Mononuclear cell (primary cell): Measurements from ENCODE around the gene TBCB. TPM values are rescaled to one million over a fixed set of nuclear protein-coding genes. Genes with fewer than 3 reads are reported as not detected.
"Not testable (repeated sequence)": the region's sequence is repeated elsewhere in the genome, so short reads cannot be mapped to it uniquely, and the experiment has no call there.

Experiments used
- H3K27me3 ChIP-seq: 2 replicates; pipeline ENCODE4 v1.6.0; 2011; ENCODE audit warnings: low read length, control low read depth; ENCODE audit not compliant: insufficient read depth
- H3K4me1 ChIP-seq: 2 replicates; pipeline ENCODE4 v1.5.1; 2011; ENCODE audit warnings: mild to moderate bottlenecking, low read length, control low read depth; ENCODE audit not compliant: insufficient read depth
- H3K4me3 ChIP-seq: 2 replicates; pipeline ENCODE4 v1.5.1; 2011; ENCODE audit warnings: mild to moderate bottlenecking, low read length, moderate library complexity
- H3K9me3 ChIP-seq: 2 replicates; pipeline ENCODE4 v1.5.1; 2011; ENCODE audit warnings: low read depth, mild to moderate bottlenecking, control low read depth, low read length
- total RNA-seq: library from RNA; depleted of rRNA; stranded (reverse); fragments of >200 nt; gene quantifications from one replicate; pipeline ENCODE4 v1.2.3, GENCODE V29; 2012

Gene TBCB
- total RNA-seq, 1 donor, result 54.4 TPM

DNA sequence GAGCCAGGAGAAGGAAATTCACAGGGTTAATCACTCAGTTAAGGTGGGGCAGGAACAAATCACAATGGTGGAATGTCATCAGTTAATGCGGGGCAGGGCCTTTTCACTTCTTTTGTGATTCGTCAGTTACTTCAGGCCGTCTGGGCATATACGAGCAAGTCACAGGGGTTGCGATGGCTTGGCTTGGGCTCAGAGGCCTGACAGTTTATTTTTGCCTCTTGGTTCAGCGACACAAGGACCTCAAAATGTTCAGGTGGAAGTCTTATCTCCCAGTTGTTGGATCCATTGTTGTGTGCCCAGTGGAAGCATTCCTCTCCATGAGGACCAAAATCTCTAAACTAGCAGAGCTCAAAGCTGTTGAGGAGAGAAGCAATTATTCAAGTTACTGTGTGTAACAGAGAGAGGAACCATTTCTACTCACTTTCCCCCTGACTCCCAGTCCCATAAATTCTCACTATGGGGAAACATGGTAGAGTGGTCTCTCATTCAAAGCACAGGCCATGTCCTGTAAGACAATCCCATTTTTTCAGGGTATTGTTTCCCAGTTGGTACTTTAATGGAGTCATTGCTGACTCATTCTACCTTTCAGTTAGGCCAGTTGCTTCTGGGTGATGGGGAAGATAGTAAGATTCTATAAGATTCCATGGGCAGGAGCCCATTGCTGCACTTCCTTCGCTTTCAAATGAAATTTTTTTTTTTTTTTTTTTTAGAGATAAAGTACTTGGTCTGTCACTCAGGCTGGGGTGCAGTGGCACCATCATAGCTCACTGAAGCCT, 45.7 kb downstream of the TBCB start:
- Histone ChIP-seq H3K4me1 (no peaks in the 10 kb centered on the region), H3K27me3 (no peaks in the 10 kb centered on the region), H3K9me3 (no peaks in the 10 kb centered on the region), H3K4me3 (no peak overlapping the region)

DNA sequence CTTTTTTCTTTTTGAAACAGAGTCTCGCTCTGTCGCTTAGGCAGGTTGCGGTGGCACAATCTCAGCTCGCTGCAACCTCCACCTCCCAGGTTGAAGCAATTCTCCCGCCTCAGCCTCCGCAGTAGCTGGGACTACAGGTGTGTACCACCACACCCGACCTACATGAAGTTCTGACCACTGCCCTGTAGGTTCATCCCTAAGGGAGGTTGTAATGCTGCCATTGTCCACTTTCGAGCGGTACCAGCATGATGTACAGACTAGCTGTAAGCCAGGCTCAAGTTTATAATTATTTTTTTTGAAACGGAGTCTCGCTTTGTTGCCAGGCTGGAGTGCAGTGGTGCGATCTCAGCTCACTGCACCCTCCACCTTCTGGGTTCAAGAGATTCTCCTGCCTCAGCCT, 48.5 kb downstream of the TBCB start:
- Histone ChIP-seq H3K27me3 (no peaks in the 10 kb centered on the region), H3K4me1 (no peaks in the 10 kb centered on the region), H3K4me3 (no peak overlapping the region), H3K9me3 (no peaks in the 10 kb centered on the region)

DNA sequence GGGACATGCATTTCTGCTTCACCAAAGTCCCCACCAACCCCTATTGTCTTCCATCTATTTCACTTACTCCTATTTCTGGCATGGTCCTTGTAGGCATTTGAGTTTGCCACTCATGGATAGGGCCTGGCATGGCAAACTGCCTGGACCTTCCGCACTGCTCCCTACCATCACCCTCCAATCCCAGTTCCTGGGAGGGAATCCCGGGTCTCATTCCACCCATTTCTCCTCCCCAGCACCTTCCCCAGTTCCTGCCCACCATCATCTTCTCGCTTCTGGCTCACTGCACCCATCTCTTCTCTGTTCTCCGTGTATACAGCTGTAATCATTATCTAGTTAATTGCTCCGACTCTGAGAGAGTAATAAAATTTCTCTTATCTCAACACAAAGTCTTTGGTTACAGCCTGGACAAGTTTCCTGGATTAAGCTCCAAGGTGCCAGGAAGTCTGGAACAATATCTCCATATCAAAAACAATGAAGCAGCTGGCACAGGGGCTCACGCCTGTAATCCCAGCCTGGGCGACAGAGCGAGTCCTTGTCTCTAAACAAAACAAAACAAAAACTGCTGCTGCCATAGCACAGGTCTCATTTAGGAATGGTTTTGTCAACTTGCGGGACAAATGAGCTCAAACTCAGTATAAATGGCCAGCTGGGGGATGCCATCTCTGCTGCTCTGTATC, 54.0 kb downstream of the TBCB start:
- no peaks in the 10 kb centered on the region for H3K9me3 ChIP-seq
- H3K4me1 ChIP-seq, result peaks cover 4% of the 10 kb centered on the region
- no peaks in the 10 kb centered on the region for H3K27me3 ChIP-seq
- H3K4me3 ChIP-seq, result no peak overlapping the region

DNA sequence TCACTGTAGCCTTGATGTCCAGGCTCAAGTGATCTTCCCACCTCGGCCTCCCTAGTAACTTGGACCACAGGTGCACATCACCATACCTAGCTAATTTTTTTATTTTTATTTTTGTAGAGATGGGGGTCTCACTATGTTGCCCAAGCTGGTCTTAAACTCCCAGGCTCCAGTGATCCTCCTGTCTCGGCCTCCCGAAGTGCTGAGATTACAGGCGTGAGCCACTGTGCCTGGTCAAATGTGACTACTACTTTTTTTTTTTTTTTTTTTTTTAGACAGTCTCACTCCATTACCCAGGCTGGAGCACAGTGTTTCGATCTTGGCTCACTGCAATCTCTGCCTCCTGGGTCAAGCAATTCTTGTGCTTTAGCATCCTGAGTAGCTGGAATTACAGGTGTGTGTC, 57.6 kb downstream of the TBCB start:
- H3K4me3 ChIP-seq, result no peak overlapping the region
- H3K4me1 ChIP-seq, result peaks cover 4% of the 10 kb centered on the region
- no peaks in the 10 kb centered on the region for H3K9me3 ChIP-seq
- no peaks in the 10 kb centered on the region for H3K27me3 ChIP-seq

DNA sequence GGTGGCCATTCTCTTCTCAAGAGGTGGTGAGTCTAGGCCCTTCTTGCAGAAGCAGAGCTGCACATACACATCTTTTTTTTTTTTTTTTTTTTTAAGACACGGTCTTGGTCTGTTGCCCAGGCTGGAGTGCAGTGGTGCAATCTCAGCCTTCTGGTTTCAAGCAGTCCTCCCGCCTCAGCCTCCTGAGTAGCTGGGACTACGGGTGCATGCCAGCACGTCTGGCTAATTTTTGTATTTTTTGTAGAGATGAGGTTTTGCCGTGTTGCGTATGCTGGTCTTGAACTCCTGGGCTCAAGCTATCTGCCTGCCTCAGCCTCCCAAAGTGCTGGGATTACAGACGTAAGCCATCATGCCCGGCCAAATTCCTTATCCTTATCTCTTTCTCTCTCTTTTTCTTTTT, 58.6 kb downstream of the TBCB start:
- not testable (repeated sequence) for H3K9me3 ChIP-seq, H3K4me1 ChIP-seq, H3K4me3 ChIP-seq, H3K27me3 ChIP-seq

Other genes with a start within 250 kb of the TBCB start
- gene APLP1, start 246.9 kb upstream of the TBCB start, total RNA-seq, result not detected
- 128 TPM for gene NFKBID, start 214.9 kb upstream of the TBCB start, total RNA-seq
- 58.1 TPM for gene HCST, start 212.9 kb upstream of the TBCB start, total RNA-seq
- 286 TPM for gene TYROBP, start 207.2 kb upstream of the TBCB start, total RNA-seq
- 1.3 TPM for gene LRFN3, start 179.1 kb upstream of the TBCB start, total RNA-seq
- 8.3 TPM for gene SDHAF1, start 120.3 kb upstream of the TBCB start, total RNA-seq
- 0.10 TPM for gene SYNE4, start 106.7 kb upstream of the TBCB start, total RNA-seq
- 6.6 TPM for gene ALKBH6, start 101.3 kb upstream of the TBCB start, total RNA-seq
- gene CLIP3, start 82.6 kb upstream of the TBCB start, total RNA-seq, result 0.10 TPM
- 0.42 TPM for gene THAP8, start 61.2 kb upstream of the TBCB start, total RNA-seq
- 1.4 TPM for gene WDR62, start 60.6 kb upstream of the TBCB start, total RNA-seq
- gene OVOL3, start 4.3 kb upstream of the TBCB start, total RNA-seq, result not detected
- gene POLR2I, start 593 bp upstream of the TBCB start, total RNA-seq, result 12.8 TPM
- 227 TPM for gene CAPNS1, start 24.6 kb downstream of the TBCB start, total RNA-seq
- not detected for gene COX7A1, start 37.0 kb downstream of the TBCB start, total RNA-seq
- 5.1 TPM for gene ZNF565, start 99.2 kb downstream of the TBCB start, total RNA-seq
- 28.7 TPM for gene ZNF146, start 99.6 kb downstream of the TBCB start, total RNA-seq